WTC11 (cell line): ENCODE results near the gene DLL4. TPM values are rescaled to one million over a fixed set of nuclear protein-coding genes. Genes with fewer than 3 reads are reported as not detected.

Experiments
- ATAC-seq: fragments of 200-7000 bp; cut with Tn5 transposase; 2 replicates; pipeline ENCODE4 v1.10.0; 2021; ENCODE audit warnings: mild to moderate bottlenecking, moderate library complexity
- CTCF ChIA-PET: fragments of 300-600 bp; sonication (Branson Sonifier 250); formaldehyde crosslinking; loops from one replicate; lab custom pipeline; 2021; ENCODE audit warnings: antibody characterized with exemption; lab: Charles Lee
- POLR2A ChIA-PET: fragments of 350-600 bp; sonication (Branson Sonifier 250); formaldehyde crosslinking; loops from one replicate; lab custom pipeline; 2021; ENCODE audit warnings: antibody characterized with exemption; lab: Charles Lee
- DNase-seq: peaks from one replicate; pipeline ENCODE4 v3.0.0; 2021; ENCODE audit warnings: low spot score
- H3K27ac Mint-ChIP-seq: 2 replicates; pipeline ENCODE4 v1.8.0; 2021; ENCODE audit warnings: mixed read lengths
- H3K27me3 Mint-ChIP-seq: 2 replicates; pipeline ENCODE4 v1.8.0; 2021; ENCODE audit warnings: low read depth, mild to moderate bottlenecking, moderate library complexity, mixed read lengths
- H3K36me3 Mint-ChIP-seq: 2 replicates; pipeline ENCODE4 v1.8.0; 2021; ENCODE audit warnings: mixed read lengths
- H3K4me1 Mint-ChIP-seq: 2 replicates; pipeline ENCODE4 v1.8.0; 2022; ENCODE audit warnings: mixed read lengths
- H3K4me3 Mint-ChIP-seq: 2 replicates; pipeline ENCODE4 v1.8.0; 2021; ENCODE audit warnings: mild to moderate bottlenecking, moderate library complexity, mixed read lengths
- H3K9me3 Mint-ChIP-seq: 2 replicates; pipeline ENCODE4 v1.8.0; 2021; ENCODE audit warnings: mixed read lengths
- ATF1 ChIP-seq: sonication (generic); formaldehyde crosslinking; IDR thresholded peaks from 2 replicates; pipeline ENCODE4 v1.8.1; 2023; ENCODE audit warnings: mild to moderate bottlenecking, moderate library complexity, missing genetic modification reagents
- ESRRA ChIP-seq: sonication (generic); formaldehyde crosslinking; IDR thresholded peaks from 2 replicates; pipeline ENCODE4 v1.8.1; 2022; ENCODE audit warnings: mild to moderate bottlenecking, missing genetic modification reagents, borderline replicate concordance
- ETV6 ChIP-seq: sonication (generic); formaldehyde crosslinking; IDR thresholded peaks from 2 replicates; pipeline ENCODE4 v1.8.1; 2022; ENCODE audit warnings: mild to moderate bottlenecking, missing genetic modification reagents
- GRHL2 ChIP-seq: fragments of 250-450 bp; sonication (Bioruptor Pico); IDR thresholded peaks from 2 replicates; pipeline ENCODE4 v1.8.0; 2022; ENCODE audit warnings: mild to moderate bottlenecking, moderate library complexity; ENCODE audit not compliant: insufficient replicate concordance, severe bottlenecking
- TEAD1 ChIP-seq: sonication (generic); formaldehyde crosslinking; IDR thresholded peaks from 2 replicates; pipeline ENCODE4 v1.8.0; 2022; ENCODE audit warnings: mild to moderate bottlenecking, missing genetic modification reagents
- ZNF263 ChIP-seq: sonication (generic); formaldehyde crosslinking; IDR thresholded peaks from 2 replicates; pipeline ENCODE4 v1.8.1; 2022; ENCODE audit warnings: low read depth, mild to moderate bottlenecking, moderate library complexity, missing genetic modification reagents
- ZNF423 ChIP-seq: fragments of 250-450 bp; sonication (Bioruptor Pico); IDR thresholded peaks from 2 replicates; pipeline ENCODE4 v2.1.2; 2022; ENCODE audit warnings: mild to moderate bottlenecking, moderate library complexity
- total RNA-seq: library from RNA; stranded (reverse); gene quantifications from 3 replicates; pipeline ENCODE4 v1.2.3, GENCODE V29; 2021
- TF ChIP-seq, protein P1 (sequence below): sonication (generic); formaldehyde crosslinking; IDR thresholded peaks from 2 replicates; pipeline ENCODE4 v1.8.0; 2023; ENCODE audit warnings: missing genetic modification reagents, mild to moderate bottlenecking, borderline replicate concordance
- TF ChIP-seq, protein P2 (sequence below): sonication (generic); formaldehyde crosslinking; IDR thresholded peaks from 2 replicates; pipeline ENCODE4 v1.8.0; 2022; ENCODE audit warnings: mild to moderate bottlenecking, missing genetic modification reagents
- TF ChIP-seq, protein P3 (sequence below): fragments of 250-450 bp; sonication (Bioruptor Pico); IDR thresholded peaks from 2 replicates; pipeline ENCODE4 v1.9.0; 2021; ENCODE audit warnings: mild to moderate bottlenecking
- TF ChIP-seq, protein P4 (sequence below): fragments of 200-600 bp; IDR thresholded peaks from 2 replicates; pipeline ENCODE4 v1.8.0; 2022; ENCODE audit warnings: antibody characterized with exemption

The DLL4 gene
- total RNA-seq, 1 experiment from 2014 or later: 0.94 TPM

DNA sequence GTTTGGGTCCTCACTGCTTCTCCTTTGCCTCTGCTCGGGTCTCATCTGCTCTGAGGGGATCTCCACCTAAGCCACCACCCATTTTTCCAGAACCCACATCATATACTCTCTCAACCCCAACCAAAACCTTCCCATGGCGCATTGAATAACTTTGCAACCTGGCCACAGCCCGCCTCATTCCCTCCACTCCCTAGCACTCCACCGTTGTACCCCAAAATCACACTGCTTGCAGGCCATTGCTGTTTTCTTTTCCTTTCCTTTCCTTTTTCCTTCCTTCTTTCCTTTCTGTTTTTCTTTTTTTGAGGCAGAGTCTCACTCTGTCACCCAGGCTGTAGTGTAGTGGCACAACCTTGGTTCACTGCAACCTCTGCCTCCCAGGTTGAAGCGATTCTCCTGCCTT, 38.0 kb upstream of the DLL4 start (continued):
- TF ChIP-seq, protein P1, sequence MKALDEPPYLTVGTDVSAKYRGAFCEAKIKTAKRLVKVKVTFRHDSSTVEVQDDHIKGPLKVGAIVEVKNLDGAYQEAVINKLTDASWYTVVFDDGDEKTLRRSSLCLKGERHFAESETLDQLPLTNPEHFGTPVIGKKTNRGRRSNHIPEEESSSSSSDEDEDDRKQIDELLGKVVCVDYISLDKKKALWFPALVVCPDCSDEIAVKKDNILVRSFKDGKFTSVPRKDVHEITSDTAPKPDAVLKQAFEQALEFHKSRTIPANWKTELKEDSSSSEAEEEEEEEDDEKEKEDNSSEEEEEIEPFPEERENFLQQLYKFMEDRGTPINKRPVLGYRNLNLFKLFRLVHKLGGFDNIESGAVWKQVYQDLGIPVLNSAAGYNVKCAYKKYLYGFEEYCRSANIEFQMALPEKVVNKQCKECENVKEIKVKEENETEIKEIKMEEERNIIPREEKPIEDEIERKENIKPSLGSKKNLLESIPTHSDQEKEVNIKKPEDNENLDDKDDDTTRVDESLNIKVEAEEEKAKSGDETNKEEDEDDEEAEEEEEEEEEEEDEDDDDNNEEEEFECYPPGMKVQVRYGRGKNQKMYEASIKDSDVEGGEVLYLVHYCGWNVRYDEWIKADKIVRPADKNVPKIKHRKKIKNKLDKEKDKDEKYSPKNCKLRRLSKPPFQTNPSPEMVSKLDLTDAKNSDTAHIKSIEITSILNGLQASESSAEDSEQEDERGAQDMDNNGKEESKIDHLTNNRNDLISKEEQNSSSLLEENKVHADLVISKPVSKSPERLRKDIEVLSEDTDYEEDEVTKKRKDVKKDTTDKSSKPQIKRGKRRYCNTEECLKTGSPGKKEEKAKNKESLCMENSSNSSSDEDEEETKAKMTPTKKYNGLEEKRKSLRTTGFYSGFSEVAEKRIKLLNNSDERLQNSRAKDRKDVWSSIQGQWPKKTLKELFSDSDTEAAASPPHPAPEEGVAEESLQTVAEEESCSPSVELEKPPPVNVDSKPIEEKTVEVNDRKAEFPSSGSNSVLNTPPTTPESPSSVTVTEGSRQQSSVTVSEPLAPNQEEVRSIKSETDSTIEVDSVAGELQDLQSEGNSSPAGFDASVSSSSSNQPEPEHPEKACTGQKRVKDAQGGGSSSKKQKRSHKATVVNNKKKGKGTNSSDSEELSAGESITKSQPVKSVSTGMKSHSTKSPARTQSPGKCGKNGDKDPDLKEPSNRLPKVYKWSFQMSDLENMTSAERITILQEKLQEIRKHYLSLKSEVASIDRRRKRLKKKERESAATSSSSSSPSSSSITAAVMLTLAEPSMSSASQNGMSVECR (CRISPR knock-in tag): no peak
- TF ChIP-seq, protein P2, sequence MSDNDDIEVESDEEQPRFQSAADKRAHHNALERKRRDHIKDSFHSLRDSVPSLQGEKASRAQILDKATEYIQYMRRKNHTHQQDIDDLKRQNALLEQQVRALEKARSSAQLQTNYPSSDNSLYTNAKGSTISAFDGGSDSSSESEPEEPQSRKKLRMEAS (CRISPR knock-in tag): no peak
- TF ChIP-seq ETV6: no peak
- TF ChIP-seq, protein P3, sequence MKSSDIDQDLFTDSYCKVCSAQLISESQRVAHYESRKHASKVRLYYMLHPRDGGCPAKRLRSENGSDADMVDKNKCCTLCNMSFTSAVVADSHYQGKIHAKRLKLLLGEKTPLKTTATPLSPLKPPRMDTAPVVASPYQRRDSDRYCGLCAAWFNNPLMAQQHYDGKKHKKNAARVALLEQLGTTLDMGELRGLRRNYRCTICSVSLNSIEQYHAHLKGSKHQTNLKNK (CRISPR knock-in tag): no peak
- no peak for TF ChIP-seq ESRRA
- TF ChIP-seq ZNF423 (CRISPR knock-in tag): no peak
- no peak for TF ChIP-seq TEAD1 (CRISPR knock-in tag)

DNA sequence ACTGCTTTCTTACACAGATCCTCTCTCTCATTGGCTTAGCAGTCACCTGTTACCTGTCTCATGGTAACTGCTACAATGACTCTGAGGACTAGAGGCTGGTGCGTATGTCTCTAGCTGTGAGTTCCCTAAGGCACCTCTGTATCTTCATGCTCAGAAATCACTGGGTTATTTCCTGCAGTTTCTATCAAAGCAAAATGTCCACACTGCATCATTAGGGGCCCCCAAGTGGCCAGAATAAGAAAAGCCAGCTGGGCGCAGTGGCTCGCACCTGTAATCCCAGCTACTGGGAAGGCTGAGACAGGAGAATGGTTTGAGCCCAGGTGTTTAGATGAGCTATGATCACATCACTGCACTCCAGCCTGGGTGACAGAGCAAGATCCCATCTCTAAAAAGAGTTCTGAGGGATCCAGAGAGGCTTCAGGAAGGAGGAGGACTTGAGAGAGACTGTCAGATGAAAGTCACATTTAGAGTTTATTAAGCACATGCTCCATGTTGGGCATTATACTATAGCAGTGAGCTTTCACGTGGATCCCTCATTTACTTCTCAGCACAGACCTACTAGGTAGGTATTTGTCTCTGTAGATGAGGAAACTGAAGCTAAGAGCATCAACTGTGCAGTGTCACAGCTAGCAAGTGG, 37.2 kb upstream of the DLL4 start:
- Mint-ChIP-seq H3K27ac (0 out of 2 replicates have a peak overlapping the region, but pooled peaks have one; percentile 22), H3K4me3 (no peak overlapping the region), H3K27me3 (peaks cover 17% of the 10 kb centered on the region), H3K4me1 (peaks cover 13% of the 10 kb centered on the region), H3K36me3 (peaks cover 6% of the 10 kb centered on the region), H3K9me3 (no peaks in the 10 kb centered on the region)
- ChIA-PET CTCF (interaction anchor here (0.5 to 6.5 kb wide), 37 partner anchors 10 to 323 kb away, joined by 3 to 237 read pairs (median 5); partner anchors contain the start of genes DNAJC17, RAD51, RHOV and RPUSD2), POLR2A (interaction anchor here (0.5 to 1.7 kb wide), 4 partner anchors 18 to 216 kb away, joined by 3 to 5 read pairs (median 4); partner anchors contain the start of gene RHOV)
- DNase-seq: peak; percentile 61
- TF ChIP-seq GRHL2 (CRISPR knock-in tag): no peak
- TF ChIP-seq, protein P4, sequence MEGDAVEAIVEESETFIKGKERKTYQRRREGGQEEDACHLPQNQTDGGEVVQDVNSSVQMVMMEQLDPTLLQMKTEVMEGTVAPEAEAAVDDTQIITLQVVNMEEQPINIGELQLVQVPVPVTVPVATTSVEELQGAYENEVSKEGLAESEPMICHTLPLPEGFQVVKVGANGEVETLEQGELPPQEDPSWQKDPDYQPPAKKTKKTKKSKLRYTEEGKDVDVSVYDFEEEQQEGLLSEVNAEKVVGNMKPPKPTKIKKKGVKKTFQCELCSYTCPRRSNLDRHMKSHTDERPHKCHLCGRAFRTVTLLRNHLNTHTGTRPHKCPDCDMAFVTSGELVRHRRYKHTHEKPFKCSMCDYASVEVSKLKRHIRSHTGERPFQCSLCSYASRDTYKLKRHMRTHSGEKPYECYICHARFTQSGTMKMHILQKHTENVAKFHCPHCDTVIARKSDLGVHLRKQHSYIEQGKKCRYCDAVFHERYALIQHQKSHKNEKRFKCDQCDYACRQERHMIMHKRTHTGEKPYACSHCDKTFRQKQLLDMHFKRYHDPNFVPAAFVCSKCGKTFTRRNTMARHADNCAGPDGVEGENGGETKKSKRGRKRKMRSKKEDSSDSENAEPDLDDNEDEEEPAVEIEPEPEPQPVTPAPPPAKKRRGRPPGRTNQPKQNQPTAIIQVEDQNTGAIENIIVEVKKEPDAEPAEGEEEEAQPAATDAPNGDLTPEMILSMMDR: peak; percentile 45; the same call in 1 of the 2 replicates
- peak; percentile 5; the same call in 1 of the 2 replicates for ATAC-seq

DNA sequence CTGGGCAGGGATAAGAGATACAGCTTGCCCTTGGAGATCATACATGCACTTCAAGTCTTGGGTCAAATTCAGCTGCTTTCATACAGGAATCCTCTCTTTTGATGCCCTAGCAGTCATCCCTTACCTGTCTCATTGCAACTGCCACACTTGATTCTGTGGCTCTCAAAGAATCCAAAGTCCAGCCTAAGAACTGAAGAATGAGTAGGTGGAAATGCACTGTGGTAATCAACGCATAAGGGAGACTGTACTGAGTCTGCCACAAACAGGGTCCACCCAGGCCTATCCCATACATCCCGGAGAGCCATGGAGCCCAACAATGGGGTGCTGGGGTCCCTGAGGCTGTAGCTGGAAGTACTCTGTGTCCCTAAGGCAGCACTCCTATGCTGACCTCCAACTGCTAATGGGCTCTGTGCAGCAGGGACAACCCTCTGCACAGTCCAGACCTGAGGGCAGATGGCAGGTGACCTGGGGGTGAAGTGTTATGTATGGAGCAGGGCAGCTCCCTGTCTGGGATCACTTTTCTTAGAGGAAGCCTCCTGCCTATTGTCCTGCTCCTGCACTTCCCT, 36.6 kb upstream of the DLL4 start:
- TF ChIP-seq ZNF263 (CRISPR knock-in tag): no peak
- 0 out of 2 replicates have a peak, but pooled peaks have one; percentile 16 for TF ChIP-seq ATF1 (CRISPR knock-in tag)
- ChIA-PET CTCF (interaction anchor here (0.5 to 6.5 kb wide), 35 partner anchors 11 to 323 kb away, joined by 3 to 237 read pairs (median 5); partner anchors contain the start of genes DNAJC17, RAD51, RHOV and RPUSD2), POLR2A (interaction anchor here (0.6 to 1.7 kb wide), 3 partner anchors 19 to 35 kb away, joined by 4 to 5 read pairs (median 4); partner anchors contain the start of gene RHOV)
- H3K4me1 Mint-ChIP-seq: peaks cover 13% of the 10 kb centered on the region
- DNase-seq: no peak
- no peaks in the 10 kb centered on the region for H3K9me3 Mint-ChIP-seq
- no peak overlapping the region for H3K4me3 Mint-ChIP-seq
- ATAC-seq: no peak
- peaks cover 17% of the 10 kb centered on the region for H3K27me3 Mint-ChIP-seq
- H3K27ac Mint-ChIP-seq: no peak overlapping the region
- H3K36me3 Mint-ChIP-seq: peaks cover 12% of the 10 kb centered on the region
